BLaER1 treated with 17β-estradiol and CSF1 and Interleukin-3, amounts not matched to agents 10 nM and 100 nM (cell line): Measurements from ENCODE around the gene KIRREL3.
A peak's percentile ranks its signal among the peaks of the same experiment; 100 is the strongest.

Experiments
- H3K27ac ChIP-seq, 11 experiments: shearing (Covaris generic); formaldehyde crosslinking; 2 replicates each; pipeline ENCODE4 v1.8.1; 2022
- H3K27me3 ChIP-seq, 11 experiments: shearing (Covaris generic); formaldehyde crosslinking; 2 replicates each; pipeline ENCODE4 v1.8.1; 2022
- H3K36me3 ChIP-seq, 11 experiments: shearing (Covaris generic); formaldehyde crosslinking; 2 replicates each; pipeline ENCODE4 v1.8.1; 2022
- H3K4me1 ChIP-seq, 10 experiments: shearing (Covaris generic); formaldehyde crosslinking; 2 replicates each; pipeline ENCODE4 v1.8.1; 2022
- H3K4me2 ChIP-seq, 11 experiments: shearing (Covaris generic); formaldehyde crosslinking; 2 replicates each; pipeline ENCODE4 v1.8.1; 2022
- H3K4me3 ChIP-seq, 10 experiments: shearing (Covaris generic); formaldehyde crosslinking; 2 replicates each; pipeline ENCODE4 v1.8.1; 2022
- H3K9ac ChIP-seq, 11 experiments: shearing (Covaris generic); formaldehyde crosslinking; 2 replicates each; pipeline ENCODE4 v1.8.1; 2022
- H3K9me3 ChIP-seq, 11 experiments: shearing (Covaris generic); formaldehyde crosslinking; replicated peaks in 1 of 11; 2 replicates each; pipeline ENCODE4 v1.8.1; 2022
- H4K20me1 ChIP-seq, 11 experiments: shearing (Covaris generic); formaldehyde crosslinking; 2 replicates each; pipeline ENCODE4 v1.8.1; 2022
- Cebpa-rat ChIP-seq, 11 experiments: shearing (Covaris generic); IDR thresholded peaks; 2 replicates each; pipeline ENCODE4 v1.8.1; 2022

Gene KIRREL3

DNA sequence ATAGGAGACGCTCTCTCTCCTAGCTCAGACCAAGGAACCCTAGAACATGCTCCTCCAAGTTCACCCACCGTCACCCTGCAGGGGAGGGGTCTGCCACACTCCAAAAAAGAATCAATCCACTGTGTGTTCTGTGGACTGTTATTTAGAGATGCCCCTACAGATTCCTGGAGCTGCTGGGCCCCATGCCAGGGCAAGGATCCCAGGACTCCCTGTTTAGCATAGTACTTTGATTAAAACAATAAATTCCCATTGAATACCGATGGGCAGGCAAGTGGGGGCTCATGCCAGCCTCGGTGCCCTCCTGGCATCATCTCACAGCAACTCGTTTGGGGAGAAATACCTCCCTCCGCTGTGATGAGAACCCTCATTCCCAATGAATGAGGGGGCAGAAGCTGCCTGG is 397.6 kb downstream of the KIRREL3 start:
- Histone ChIP-seq H3K36me3 (no peaks in the 10 kb centered on the region), H3K27ac (no peak overlapping the region), H3K4me1 (peaks cover 0 to 31% (median 19%) of the 10 kb centered on the region in 10 experiments; a peak in 15 of 20 replicates), H3K9me3 (no peaks in the 10 kb centered on the region; a peak in 2 of 22 replicates), H3K27me3 (no peaks in the 10 kb centered on the region), H3K9ac (peak overlapping the region in 1 of 11 experiments; percentile 2; a peak in 1 of 22 replicates), H3K4me3 (no peak overlapping the region), H4K20me1 (no peaks in the 10 kb centered on the region; a peak in 1 of 22 replicates), H3K4me2 (peak overlapping the region in 8 of 11 experiments; percentile 42 to 70 (median 60); a peak in 15 of 22 replicates)
- no peak for TF ChIP-seq Cebpa-rat (IDR thresholded peaks at IDR 0.05)

- H3K9ac ChIP-seq, result no peak overlapping the region
- H3K4me3 ChIP-seq, result no peak overlapping the region
- no peak overlapping the region for H3K27ac ChIP-seq
- no peaks in the 10 kb centered on the region; a peak in 2 of 22 replicates for H3K9me3 ChIP-seq
- no peaks in the 10 kb centered on the region for H3K36me3 ChIP-seq
- no peaks in the 10 kb centered on the region for H3K27me3 ChIP-seq
- H3K4me2 ChIP-seq, result peak overlapping the region in 5 of 11 experiments; percentile 60 to 70 (median 62); a peak in 5 of 22 replicates
- TF ChIP-seq Cebpa-rat (IDR thresholded peaks at IDR 0.05), result no peak
- H3K4me1 ChIP-seq, result peaks cover 0 to 31% (median 19%) of the 10 kb centered on the region in 10 experiments; a peak in 15 of 20 replicates
- H4K20me1 ChIP-seq, result no peaks in the 10 kb centered on the region
These were observed 398.1 kb downstream of the KIRREL3 start for GRCh38 chr11:126602349-126602940.

DNA sequence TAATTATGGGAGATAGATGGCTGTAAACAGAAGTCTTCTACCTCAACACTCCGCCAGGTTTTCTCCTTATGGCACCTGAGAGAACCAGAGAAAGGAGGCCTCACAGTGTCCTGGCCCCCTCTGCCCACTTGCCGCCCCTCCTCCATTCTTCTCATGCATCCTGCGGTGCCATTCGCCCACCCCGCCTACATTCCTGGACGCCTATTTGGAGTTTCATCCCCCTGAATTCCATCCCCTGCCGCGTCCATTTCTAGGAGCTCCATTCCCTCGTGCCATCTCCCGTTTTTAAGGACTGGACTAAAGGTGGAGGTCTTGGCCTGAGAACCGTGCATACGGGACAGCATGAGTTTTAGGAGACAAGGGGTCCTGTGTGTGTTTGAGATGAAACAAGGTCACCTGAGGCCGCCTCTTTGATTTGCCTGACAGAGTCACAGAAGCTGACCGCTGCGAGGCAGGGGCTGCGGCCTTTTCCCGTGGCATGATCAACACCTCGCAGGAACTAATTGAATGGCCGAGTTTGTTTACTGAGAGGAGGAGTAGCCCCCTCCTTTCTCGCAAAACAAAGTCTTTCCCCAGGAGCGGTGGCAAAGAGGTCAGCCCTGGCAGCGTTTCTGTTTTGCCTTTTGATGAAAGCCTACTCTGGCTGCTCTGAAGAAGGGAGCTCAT is 398.9 kb downstream of the KIRREL3 start:
- H3K4me3 ChIP-seq, result no peak overlapping the region
- no peaks in the 10 kb centered on the region for H3K27me3 ChIP-seq
- H4K20me1 ChIP-seq, result no peaks in the 10 kb centered on the region
- no peak overlapping the region for H3K27ac ChIP-seq
- no peak for TF ChIP-seq Cebpa-rat (IDR thresholded peaks at IDR 0.05)
- no peaks in the 10 kb centered on the region; a peak in 2 of 22 replicates for H3K9me3 ChIP-seq
- peaks cover 0 to 24% (median 18%) of the 10 kb centered on the region in 10 experiments; a peak in 15 of 20 replicates for H3K4me1 ChIP-seq
- H3K36me3 ChIP-seq, result no peaks in the 10 kb centered on the region
- no peak overlapping the region for H3K4me2 ChIP-seq
- no peak overlapping the region for H3K9ac ChIP-seq

- Histone ChIP-seq H4K20me1 (no peaks in the 10 kb centered on the region), H3K4me3 (no peak overlapping the region), H3K4me1 (peaks cover 0 to 24% (median 18%) of the 10 kb centered on the region in 10 experiments; a peak in 15 of 20 replicates), H3K27me3 (no peaks in the 10 kb centered on the region), H3K9me3 (no peaks in the 10 kb centered on the region; a peak in 2 of 22 replicates), H3K27ac (no peak overlapping the region), H3K4me2 (no peak overlapping the region), H3K36me3 (no peaks in the 10 kb centered on the region), H3K9ac (no peak overlapping the region)
- TF ChIP-seq Cebpa-rat (IDR thresholded peaks at IDR 0.05), result 0 out of 22 replicates have a peak, but pooled peaks of 1 of the 11 experiments have one; percentile 59
These were observed 399.4 kb downstream of the KIRREL3 start for GRCh38 chr11:126601136-126601535.

- Histone ChIP-seq H3K36me3 (no peaks in the 10 kb centered on the region), H4K20me1 (no peaks in the 10 kb centered on the region; a peak in 1 of 22 replicates), H3K9me3 (no peaks in the 10 kb centered on the region; a peak in 2 of 22 replicates), H3K4me2 (no peak overlapping the region), H3K4me1 (peaks cover 0 to 20% (median 16%) of the 10 kb centered on the region in 10 experiments; a peak in 15 of 20 replicates), H3K4me3 (no peak overlapping the region), H3K27ac (no peak overlapping the region), H3K9ac (no peak overlapping the region), H3K27me3 (no peaks in the 10 kb centered on the region)
- TF ChIP-seq Cebpa-rat (IDR thresholded peaks at IDR 0.05), result no peak
These were observed 401.2 kb downstream of the KIRREL3 start for GRCh38 chr11:126599217-126599897.

DNA sequence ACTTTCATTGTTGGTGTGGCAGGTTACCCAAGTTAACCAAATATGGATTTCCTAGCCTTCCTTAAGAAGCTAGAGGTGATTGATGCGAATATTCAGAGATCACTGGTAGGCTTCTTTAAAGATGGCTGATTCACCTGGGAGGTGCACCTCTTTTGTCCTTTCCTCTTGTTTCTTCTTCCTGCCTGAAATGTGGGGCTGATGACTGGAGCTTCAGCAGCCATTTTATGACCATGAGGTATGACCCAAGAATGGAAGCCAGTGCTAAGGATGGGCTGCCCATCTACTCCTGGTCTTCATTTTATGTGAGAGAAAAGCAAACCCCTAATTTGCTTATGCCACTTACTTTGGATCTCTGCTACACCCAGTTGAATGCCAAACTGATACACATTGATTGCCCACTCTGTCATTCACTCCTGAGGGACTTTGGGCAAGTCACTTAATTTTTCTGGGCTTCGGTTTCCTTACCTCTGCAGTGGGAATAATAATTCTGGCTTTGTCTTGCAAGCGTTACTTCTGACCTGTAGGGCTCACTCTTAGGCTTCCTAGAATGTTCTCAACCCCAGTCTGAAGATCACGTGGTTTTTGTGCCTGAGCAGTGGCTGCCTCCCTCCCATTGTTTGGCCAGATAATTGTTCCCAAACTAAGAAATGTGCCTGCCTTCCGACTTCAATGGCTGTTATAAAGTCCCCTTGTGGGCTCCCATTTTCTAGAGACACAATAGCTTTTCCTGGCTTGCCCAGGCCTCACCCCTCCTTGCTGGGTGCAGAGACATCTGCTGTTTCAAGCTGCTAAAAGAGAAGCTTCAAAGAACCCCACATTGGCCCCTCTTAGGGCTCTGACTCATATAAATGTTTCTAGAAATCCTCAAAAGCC is 402.0 kb downstream of the KIRREL3 start:
- Histone ChIP-seq H4K20me1 (no peaks in the 10 kb centered on the region; a peak in 1 of 22 replicates), H3K36me3 (no peaks in the 10 kb centered on the region), H3K4me2 (no peak overlapping the region), H3K27ac (no peak overlapping the region), H3K9ac (no peak overlapping the region), H3K9me3 (no peaks in the 10 kb centered on the region; a peak in 2 of 22 replicates), H3K4me3 (no peak overlapping the region), H3K27me3 (no peaks in the 10 kb centered on the region), H3K4me1 (peaks cover 0 to 12% (median 8%) of the 10 kb centered on the region in 10 experiments; a peak in 15 of 20 replicates)
- TF ChIP-seq Cebpa-rat (IDR thresholded peaks at IDR 0.05), result no peak

- Histone ChIP-seq H3K27me3 (no peaks in the 10 kb centered on the region), H3K27ac (no peak overlapping the region), H3K9ac (no peak overlapping the region), H3K36me3 (no peaks in the 10 kb centered on the region), H3K4me2 (no peak overlapping the region), H3K9me3 (no peaks in the 10 kb centered on the region; a peak in 2 of 22 replicates), H4K20me1 (no peaks in the 10 kb centered on the region; a peak in 1 of 22 replicates), H3K4me3 (no peak overlapping the region), H3K4me1 (no peaks in the 10 kb centered on the region)
- no peak for TF ChIP-seq Cebpa-rat (IDR thresholded peaks at IDR 0.05)
These were observed 403.5 kb downstream of the KIRREL3 start for GRCh38 chr11:126597041-126597440.

- TF ChIP-seq Cebpa-rat (IDR thresholded peaks at IDR 0.05), result no peak
- Histone ChIP-seq H4K20me1 (no peaks in the 10 kb centered on the region; a peak in 1 of 22 replicates), H3K9ac (no peak overlapping the region), H3K4me2 (no peak overlapping the region), H3K36me3 (no peaks in the 10 kb centered on the region), H3K27ac (no peak overlapping the region), H3K4me3 (no peak overlapping the region), H3K4me1 (no peaks in the 10 kb centered on the region), H3K27me3 (no peaks in the 10 kb centered on the region), H3K9me3 (no peaks in the 10 kb centered on the region; a peak in 2 of 22 replicates)
These were observed 404.1 kb downstream of the KIRREL3 start for GRCh38 chr11:126596474-126596873.
